Measurements from ENCODE around the gene HCK. TPM values are rescaled to one million over a fixed set of nuclear protein-coding genes. Genes with fewer than 3 reads are reported as not detected.

Gene HCK
- total and polyA plus RNA-seq, 9 of the 15 experiments (the other 6 are each of a cell fraction or from before 2014, with no cell fraction given), result 0.09 to 0.51 (median 0.27) TPM; not detected in 6

DNA sequence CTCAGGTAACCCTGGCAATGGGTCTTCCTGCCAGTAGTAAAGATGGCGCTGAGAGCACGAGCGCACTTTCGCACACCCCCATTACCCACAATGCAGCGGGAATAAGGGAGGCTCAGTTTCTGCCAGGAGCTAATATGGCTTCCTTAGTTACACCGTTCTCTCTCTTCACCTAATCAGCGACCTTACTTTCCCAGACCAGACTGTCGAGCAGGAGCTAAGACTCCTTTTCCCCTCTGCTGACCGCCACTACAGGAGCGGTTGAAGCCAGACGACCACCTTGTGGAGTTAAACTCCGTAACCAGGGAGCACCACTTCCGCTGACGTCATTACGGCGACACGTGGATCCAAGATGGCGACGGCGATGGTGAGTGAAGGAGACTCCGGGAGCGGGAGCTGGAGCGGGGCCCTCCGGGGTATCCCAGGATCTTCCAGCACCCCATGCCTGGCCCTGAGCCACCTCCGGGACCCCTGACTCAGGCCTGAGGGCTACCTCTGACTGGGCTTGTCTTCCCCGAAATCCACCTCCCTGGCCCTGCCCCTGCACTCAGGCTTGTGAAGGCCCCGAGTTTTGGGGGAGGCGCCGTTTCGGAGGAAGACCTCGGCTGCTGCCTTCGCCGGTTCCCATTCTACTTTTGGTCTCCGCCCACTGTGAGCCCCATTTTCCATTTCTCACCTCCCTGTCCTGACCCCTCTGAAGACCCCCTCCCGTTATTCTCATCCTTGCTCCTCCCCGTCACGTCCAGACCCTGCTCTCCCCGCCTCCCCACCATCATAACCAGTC is 57.5 kb downstream of the HCK start, which contains the start of gene TM9SF4 (continued):
- TF ChIP-seq ZNF75A (CRISPR knock-in tag; IDR thresholded peaks at IDR 0.05), result no peak
- peak; percentile 93 for TF ChIP-seq POLR2G (IDR thresholded peaks at IDR 0.05; ENCODE audit: low read depth, low read length)
- TF ChIP-seq TEAD1 (CRISPR knock-in tag; IDR thresholded peaks at IDR 0.05), result peak in 1 of 2 experiments; percentile 18; a peak in 1 of 4 replicates
- TF ChIP-seq, protein P1, sequence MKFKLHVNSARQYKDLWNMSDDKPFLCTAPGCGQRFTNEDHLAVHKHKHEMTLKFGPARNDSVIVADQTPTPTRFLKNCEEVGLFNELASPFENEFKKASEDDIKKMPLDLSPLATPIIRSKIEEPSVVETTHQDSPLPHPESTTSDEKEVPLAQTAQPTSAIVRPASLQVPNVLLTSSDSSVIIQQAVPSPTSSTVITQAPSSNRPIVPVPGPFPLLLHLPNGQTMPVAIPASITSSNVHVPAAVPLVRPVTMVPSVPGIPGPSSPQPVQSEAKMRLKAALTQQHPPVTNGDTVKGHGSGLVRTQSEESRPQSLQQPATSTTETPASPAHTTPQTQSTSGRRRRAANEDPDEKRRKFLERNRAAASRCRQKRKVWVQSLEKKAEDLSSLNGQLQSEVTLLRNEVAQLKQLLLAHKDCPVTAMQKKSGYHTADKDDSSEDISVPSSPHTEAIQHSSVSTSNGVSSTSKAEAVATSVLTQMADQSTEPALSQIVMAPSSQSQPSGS (CRISPR knock-in tag; IDR thresholded peaks at IDR 0.05), result peak; percentile 92; the same call in 1 of the 2 replicates
- TF ChIP-seq, protein P2, sequence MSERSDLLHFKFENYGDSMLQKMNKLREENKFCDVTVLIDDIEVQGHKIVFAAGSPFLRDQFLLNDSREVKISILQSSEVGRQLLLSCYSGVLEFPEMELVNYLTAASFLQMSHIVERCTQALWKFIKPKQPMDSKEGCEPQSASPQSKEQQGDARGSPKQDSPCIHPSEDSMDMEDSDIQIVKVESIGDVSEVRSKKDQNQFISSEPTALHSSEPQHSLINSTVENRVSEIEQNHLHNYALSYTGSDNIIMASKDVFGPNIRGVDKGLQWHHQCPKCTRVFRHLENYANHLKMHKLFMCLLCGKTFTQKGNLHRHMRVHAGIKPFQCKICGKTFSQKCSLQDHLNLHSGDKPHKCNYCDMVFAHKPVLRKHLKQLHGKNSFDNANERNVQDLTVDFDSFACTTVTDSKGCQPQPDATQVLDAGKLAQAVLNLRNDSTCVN (CRISPR knock-in tag; IDR thresholded peaks at IDR 0.05), result peak; percentile 58; the same call in 1 of the 2 replicates
- no peak for TF ChIP-seq TGIF2 (CRISPR knock-in tag; IDR thresholded peaks at IDR 0.05)
- TF ChIP-seq, protein P3, sequence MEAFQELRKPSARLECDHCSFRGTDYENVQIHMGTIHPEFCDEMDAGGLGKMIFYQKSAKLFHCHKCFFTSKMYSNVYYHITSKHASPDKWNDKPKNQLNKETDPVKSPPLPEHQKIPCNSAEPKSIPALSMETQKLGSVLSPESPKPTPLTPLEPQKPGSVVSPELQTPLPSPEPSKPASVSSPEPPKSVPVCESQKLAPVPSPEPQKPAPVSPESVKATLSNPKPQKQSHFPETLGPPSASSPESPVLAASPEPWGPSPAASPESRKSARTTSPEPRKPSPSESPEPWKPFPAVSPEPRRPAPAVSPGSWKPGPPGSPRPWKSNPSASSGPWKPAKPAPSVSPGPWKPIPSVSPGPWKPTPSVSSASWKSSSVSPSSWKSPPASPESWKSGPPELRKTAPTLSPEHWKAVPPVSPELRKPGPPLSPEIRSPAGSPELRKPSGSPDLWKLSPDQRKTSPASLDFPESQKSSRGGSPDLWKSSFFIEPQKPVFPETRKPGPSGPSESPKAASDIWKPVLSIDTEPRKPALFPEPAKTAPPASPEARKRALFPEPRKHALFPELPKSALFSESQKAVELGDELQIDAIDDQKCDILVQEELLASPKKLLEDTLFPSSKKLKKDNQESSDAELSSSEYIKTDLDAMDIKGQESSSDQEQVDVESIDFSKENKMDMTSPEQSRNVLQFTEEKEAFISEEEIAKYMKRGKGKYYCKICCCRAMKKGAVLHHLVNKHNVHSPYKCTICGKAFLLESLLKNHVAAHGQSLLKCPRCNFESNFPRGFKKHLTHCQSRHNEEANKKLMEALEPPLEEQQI (IDR thresholded peaks at IDR 0.05), result peak; percentile 88
- TF ChIP-seq RFX5 (IDR thresholded peaks at IDR 0.05; ENCODE audit: low read depth, low read length), result 0 out of 2 replicates have a peak, but pooled peaks have one; percentile 13
- TF ChIP-seq, protein P4, sequence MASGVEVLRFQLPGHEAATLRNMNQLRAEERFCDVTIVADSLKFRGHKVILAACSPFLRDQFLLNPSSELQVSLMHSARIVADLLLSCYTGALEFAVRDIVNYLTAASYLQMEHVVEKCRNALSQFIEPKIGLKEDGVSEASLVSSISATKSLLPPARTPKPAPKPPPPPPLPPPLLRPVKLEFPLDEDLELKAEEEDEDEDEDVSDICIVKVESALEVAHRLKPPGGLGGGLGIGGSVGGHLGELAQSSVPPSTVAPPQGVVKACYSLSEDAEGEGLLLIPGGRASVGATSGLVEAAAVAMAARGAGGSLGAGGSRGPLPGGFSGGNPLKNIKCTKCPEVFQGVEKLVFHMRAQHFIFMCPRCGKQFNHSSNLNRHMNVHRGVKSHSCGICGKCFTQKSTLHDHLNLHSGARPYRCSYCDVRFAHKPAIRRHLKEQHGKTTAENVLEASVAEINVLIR (CRISPR knock-in tag; IDR thresholded peaks at IDR 0.05), result peak; percentile 91
- TF ChIP-seq SAFB2 (IDR thresholded peaks at IDR 0.05; ENCODE audit: borderline replicate concordance, low read depth, low read length, severe bottlenecking), result no peak
- peak; percentile 87; the same call in 1 of the 2 replicates for TF ChIP-seq HDAC8 (tag; IDR thresholded peaks at IDR 0.05)
- no peak for TF ChIP-seq RBM25 (IDR thresholded peaks at IDR 0.05; ENCODE audit: low read depth, low read length, severe bottlenecking)
- peak; percentile 94 for TF ChIP-seq KDM5B (IDR thresholded peaks at IDR 0.05; ENCODE audit: insufficient replicate concordance, low read depth, low read length)
- no peak for TF ChIP-seq ZFP30 (CRISPR knock-in tag; IDR thresholded peaks at IDR 0.05; ENCODE audit: borderline replicate concordance)
- no peak for TF ChIP-seq DACH1 (IDR thresholded peaks at IDR 0.05; ENCODE audit: partially characterized antibody)
- 0 out of 4 replicates have a peak, but pooled peaks of 1 of the 2 experiments have one; percentile 5 for TF ChIP-seq KDM1A (IDR thresholded peaks at IDR 0.05)
- TF ChIP-seq JUND (IDR thresholded peaks at IDR 0.05; ENCODE audit: borderline replicate concordance, low read depth, low read length), result peak; percentile 88
- peak; percentile 96 for TF ChIP-seq JUND (tag; IDR thresholded peaks at IDR 0.05; ENCODE audit: borderline replicate concordance, low read depth, low read length)
- TF ChIP-seq KLF13 (tag; IDR thresholded peaks at IDR 0.05; ENCODE audit: borderline replicate concordance, low read depth), result peak; percentile 83
- peak; percentile 88 for TF ChIP-seq KHSRP (IDR thresholded peaks at IDR 0.05)
- peak; percentile 86; the same call in 1 of the 2 replicates for TF ChIP-seq ZC3H11A (IDR thresholded peaks at IDR 0.05; ENCODE audit: low read depth, low read length)

Measured in K562 (cell line).